SK-N-SH (cell line): ENCODE measurements around the gene STON1. TPM values are rescaled to one million over a fixed set of nuclear protein-coding genes. Genes with fewer than 3 reads are reported as not detected.

Source experiments
- CTCF ChIA-PET: fragments of 300-600, 350-600 bp; formaldehyde crosslinking; extraction: SDS; loops from one replicate; lab custom pipeline; 2021; lab: Yijun Ruan, JAX
- POLR2A ChIA-PET: fragments of 350-600 bp; sonication (Branson Sonifier 250); formaldehyde crosslinking; extraction: SDS; loops from one replicate; lab custom pipeline; 2020; ENCODE audit warnings: antibody characterized with exemption, inconsistent platforms; lab: Yijun Ruan, JAX
- DNase-seq: peaks from one replicate; pipeline ENCODE4 v3.0.0; 2012
- H2AFZ ChIP-seq: fragments of 200-600 bp; sonication (generic); 2 replicates; pipeline ENCODE4 v1.8.1; 2016; ENCODE audit warnings: antibody characterized with exemption, mild to moderate bottlenecking, low read depth
- H3F3A ChIP-seq: fragments of 200-600 bp; sonication (generic); replicated peaks from 2 replicates; pipeline ENCODE3; 2016; ENCODE audit warnings: antibody characterized with exemption, mild to moderate bottlenecking; ENCODE audit not compliant: insufficient read depth
- H3K27ac ChIP-seq, 2 experiments: fragments of 200-500 bp in 1 of 2; fragments of 200-600 bp in 1 of 2; sonication (Bioruptor generic) in 1 of 2; sonication (generic), shearing (Covaris generic) in 1 of 2; 2 replicates each; pipeline versions ENCODE4 v1.5.1 to v1.6.1; 2014 to 2016; ENCODE audit warnings: low read depth in 2 of 2, inconsistent platforms in 1 of 2, low read length in 1 of 2, mild to moderate bottlenecking in 1 of 2, mixed read lengths in 1 of 2
- H3K27me3 ChIP-seq: fragments of 200-600 bp; sonication (generic), shearing (Covaris generic); 2 replicates; pipeline ENCODE4 v1.6.1; 2016; ENCODE audit warnings: mixed run types; ENCODE audit not compliant: insufficient read depth
- H3K36me3 ChIP-seq, 2 experiments: fragments of 200-500 bp in 1 of 2; fragments of 200-600 bp in 1 of 2; sonication (Bioruptor generic) in 1 of 2; sonication (generic) in 1 of 2; replicated peaks in 1 of 2; 2 replicates each; pipeline versions ENCODE3 to v1.5.1; 2014 to 2016; ENCODE audit warnings: low read length in 1 of 2, mild to moderate bottlenecking in 1 of 2; ENCODE audit not compliant: insufficient read depth in 2 of 2, control insufficient read depth in 1 of 2
- H3K4me1 ChIP-seq, 2 experiments: fragments of 200-500 bp in 1 of 2; fragments of 200-600 bp in 1 of 2; sonication (Bioruptor generic) in 1 of 2; sonication (generic), shearing (Covaris generic) in 1 of 2; 2 replicates each; pipeline versions ENCODE4 v1.5.1 to v1.6.1; 2014 to 2016; ENCODE audit warnings: low read depth in 1 of 2, low read length in 1 of 2, mixed run types in 1 of 2; ENCODE audit not compliant: insufficient read depth in 2 of 2, control insufficient read depth in 1 of 2
- H3K4me2 ChIP-seq: fragments of 200-600 bp; sonication (generic), shearing (Covaris generic); 2 replicates; pipeline ENCODE4 v1.6.1; 2017; ENCODE audit warnings: mixed run types
- H3K4me3 ChIP-seq, 2 experiments: fragments of 200-500 bp in 1 of 2; fragments of 200-600 bp in 1 of 2; sonication (Bioruptor generic) in 1 of 2; sonication (generic), shearing (Covaris generic) in 1 of 2; 2 replicates each; pipeline versions ENCODE4 v1.5.1 to v1.8.1; 2014 to 2016; ENCODE audit warnings: low read depth in 2 of 2, inconsistent platforms in 1 of 2, low read length in 1 of 2, mild to moderate bottlenecking in 1 of 2, mixed read lengths in 1 of 2, moderate library complexity in 1 of 2
- H3K79me2 ChIP-seq: fragments of 200-600 bp; sonication (generic); 2 replicates; pipeline ENCODE4 v1.8.1; 2017; ENCODE audit warnings: mild to moderate bottlenecking; ENCODE audit not compliant: insufficient read depth
- H3K9ac ChIP-seq: fragments of 200-600 bp; sonication (generic); 2 replicates; pipeline ENCODE4 v1.6.1; 2017; ENCODE audit warnings: mixed run types
- H3K9me2 ChIP-seq: fragments of 200-600 bp; sonication (generic); 2 replicates; pipeline ENCODE4 v1.6.1; 2017; ENCODE audit warnings: mixed run types
- H3K9me3 ChIP-seq: fragments of 200-600 bp; sonication (generic); 2 replicates; pipeline ENCODE4 v1.6.1; 2017; ENCODE audit warnings: mixed run types, mild to moderate bottlenecking, moderate library complexity
- H4K20me1 ChIP-seq: fragments of 200-600 bp; sonication (generic); 2 replicates; pipeline ENCODE4 v1.6.1; 2017; ENCODE audit warnings: mild to moderate bottlenecking, mixed run types; ENCODE audit not compliant: insufficient read depth
- CHD2 ChIP-seq: fragments of 150-350 bp; IDR thresholded peaks from 2 replicates; pipeline ENCODE4 v1.6.1; 2018; ENCODE audit warnings: low read length; ENCODE audit not compliant: partially characterized antibody
- EP300 ChIP-seq, 2 experiments: IDR thresholded peaks; 2 replicates each; pipeline versions ENCODE4 v1.4.0 to v1.6.1; 2012; ENCODE audit warnings: borderline replicate concordance in 1 of 2, low read depth in 1 of 2, low read length in 1 of 2
- FOSL2 ChIP-seq: IDR thresholded peaks from 2 replicates; pipeline ENCODE4 v1.4.0; 2012; ENCODE audit warnings: low read depth, mild to moderate bottlenecking, moderate library complexity, borderline replicate concordance
- FOXM1 ChIP-seq: IDR thresholded peaks from 2 replicates; pipeline ENCODE4 v1.4.0; 2012; ENCODE audit warnings: low read depth, mild to moderate bottlenecking
- NFIC ChIP-seq: IDR thresholded peaks from 2 replicates; pipeline ENCODE4 v1.4.0; 2012; ENCODE audit warnings: borderline replicate concordance
- PBX3 ChIP-seq: IDR thresholded peaks from 2 replicates; pipeline ENCODE4; 2012
- RAD21 ChIP-seq: IDR thresholded peaks from 2 replicates; pipeline ENCODE4 v1.6.1; 2012; ENCODE audit warnings: mild to moderate bottlenecking, low read length
- SIN3A ChIP-seq: IDR thresholded peaks from 2 replicates; pipeline ENCODE4 v1.6.1; 2012; ENCODE audit warnings: low read depth, mild to moderate bottlenecking, low read length, moderate library complexity, borderline replicate concordance
- SMC3 ChIP-seq: IDR thresholded peaks from 2 replicates; pipeline ENCODE4 v1.6.1; 2012; ENCODE audit warnings: low read depth, low read length, improper control_type of control experiment
- TCF12 ChIP-seq: IDR thresholded peaks from 2 replicates; pipeline ENCODE4 v1.4.0; 2012
- USF2 ChIP-seq: fragments of 150-350 bp; IDR thresholded peaks from 2 replicates; pipeline ENCODE4 v1.6.1; 2017; ENCODE audit warnings: antibody characterized with exemption, low read length, low read depth, borderline replicate concordance
- ZBTB33 ChIP-seq: IDR thresholded peaks from 2 replicates; pipeline ENCODE4 v1.4.0; 2012; ENCODE audit warnings: low read depth, borderline replicate concordance
- WGBS: methylation state at CpG from one replicate; pipeline ENCODE4 v1.1.6; 2017; ENCODE audit warnings: low lambda C conversion rate; 5-methylcytosine and 5-hydroxymethylcytosine counted together
- polyA plus RNA-seq, 3 experiments: library from polyadenylated mRNA; depleted of rRNA; stranded (reverse); fragments of >200 nt; gene quantifications; 2 replicates each; pipeline ENCODE4 v1.2.3, GENCODE V29; 2012

STON1 gene
- polyA plus RNA-seq, 1 of the 3 experiments (the other 2 are of a cell fraction), result 4.2 TPM

GRCh38 chr2:48569433-48569832 lies 39.5 kb downstream of the STON1 start (continued):
- no peak for TF ChIP-seq RAD21
- TF ChIP-seq CHD2, result no peak
- TF ChIP-seq EP300 (IDR thresholded peaks at IDR 0.05; ENCODE audit: borderline replicate concordance in 1 of 2, low read depth in 1 of 2, low read length in 1 of 2), result peak in 1 of 2 experiments; percentile 64; a peak in 1 of 4 replicates
- peak; percentile 75 for TF ChIP-seq TCF12
- no peak for TF ChIP-seq FOXM1
- peak; percentile 68 for TF ChIP-seq PBX3
- TF ChIP-seq SIN3A, result no peak
- no peak for TF ChIP-seq ZBTB33
- TF ChIP-seq USF2, result no peak
- no peak for TF ChIP-seq SMC3

- H3K36me3 ChIP-seq, result no peaks in the 10 kb centered on the region
- H3F3A ChIP-seq, result peaks cover 15% of the 10 kb centered on the region
- no peaks in the 10 kb centered on the region for H3K27me3 ChIP-seq
- no peak overlapping the region for H3K27ac ChIP-seq
- no peak overlapping the region for H3K9ac ChIP-seq
- H2AFZ ChIP-seq, result no peak overlapping the region
- no peak overlapping the region for H3K4me2 ChIP-seq
- H4K20me1 ChIP-seq, result no peaks in the 10 kb centered on the region
- POLR2A ChIA-PET, result no interaction called here
- H3K4me3 ChIP-seq, result no peak overlapping the region
- no peaks in the 10 kb centered on the region for H3K79me2 ChIP-seq
- TF ChIP-seq NFIC (0 out of 2 replicates have a peak, but pooled peaks have one; percentile 10), FOSL2 (no peak)
- CTCF ChIA-PET, result interaction anchor here (0.9 to 1.8 kb wide), 3 partner anchors 16 to 102 kb away, joined by 3 to 6 read pairs (median 4); no protein-coding TSS in a partner anchor
- peaks cover 3 to 22% of the 10 kb centered on the region in 2 experiments; a peak in 2 of 4 replicates for H3K4me1 ChIP-seq
- 51% methylated on average over 3 of the region's 5 CpGs for WGBS
- H3K9me3 ChIP-seq, result no peaks in the 10 kb centered on the region
- DNase-seq, result peak; percentile 50
- no peaks in the 10 kb centered on the region for H3K9me2 ChIP-seq
Measured at GRCh38 chr2:48572816-48573215, 42.9 kb downstream of the STON1 start.
